NCI-H345 treated with DMSO at 0.1 percent for 48 hours (cell line): Measurements from ENCODE around the gene EGLN2.
"Not testable (repeated sequence)": the region's sequence is repeated elsewhere in the genome, so short reads cannot be mapped to it uniquely, and the experiment has no call there.

ENCODE experiments used
- DNase-seq: peaks from one replicate; lab custom pipeline; 2025; ENCODE audit not compliant: unreplicated experiment; lab: John Stamatoyannopoulos, UW

Gene EGLN2

GRCh38 chr19:40776364-40776763 lies 22.6 kb upstream of the EGLN2 start:
- no peak for DNase-seq

- peak; percentile 99 for DNase-seq
Observed at GRCh38 chr19:40776932-40777644, 21.9 kb upstream of the EGLN2 start.

GRCh38 chr19:40777645-40777936 lies 21.4 kb upstream of the EGLN2 start:
- DNase-seq, result no peak

- DNase-seq, result peak; percentile 100
Observed at GRCh38 chr19:40777937-40778705, 20.9 kb upstream of the EGLN2 start, which contains the start of gene RAB4B. RAB4B (plus strand) TSS chr19:40778247; CDS start chr19:40778376, 129 bp downstream.

GRCh38 chr19:40778706-40779284 lies 20.2 kb upstream of the EGLN2 start:
- no peak for DNase-seq

- no peak for DNase-seq
Observed at GRCh38 chr19:40780582-40780981, 18.4 kb upstream of the EGLN2 start.

GRCh38 chr19:40781140-40781539 lies 17.9 kb upstream of the EGLN2 start:
- DNase-seq, result no peak

GRCh38 chr19:40783711-40784110 lies 15.3 kb upstream of the EGLN2 start:
- no peak for DNase-seq

GRCh38 chr19:40784146-40784545 lies 14.8 kb upstream of the EGLN2 start:
- DNase-seq, result not testable (repeated sequence)

GRCh38 chr19:40785526-40785925 lies 13.5 kb upstream of the EGLN2 start:
- DNase-seq, result no peak

GRCh38 chr19:40786060-40787037 lies 12.6 kb upstream of the EGLN2 start:
- no peak for DNase-seq

- no peak for DNase-seq
Observed at GRCh38 chr19:40791349-40791748, 7.6 kb upstream of the EGLN2 start.

- no peak for DNase-seq
Observed at GRCh38 chr19:40791996-40792395, 7.0 kb upstream of the EGLN2 start.

- no peak for DNase-seq
Observed at GRCh38 chr19:40797166-40797962, 1.6 kb upstream of the EGLN2 start.

GRCh38 chr19:40797963-40798682 lies 868 bp upstream of the EGLN2 start:
- DNase-seq, result peak; percentile 92

- no peak for DNase-seq
Observed at GRCh38 chr19:40799558-40800338, 757 bp downstream of the EGLN2 start.

- no peak for DNase-seq
Observed at GRCh38 chr19:40800339-40800996, 1.5 kb downstream of the EGLN2 start.

GRCh38 chr19:40800997-40801377 lies 2.0 kb downstream of the EGLN2 start:
- DNase-seq, result no peak
